Measurements from ENCODE around the gene SNX8.

- no peak for TF ChIP-seq CTCF (IDR thresholded peaks at IDR 0.05)
- no peak for TF ChIP-seq POLR2AphosphoS5 (IDR thresholded peaks at IDR 0.05)
These were observed 70.8 kb downstream of the SNX8 start for GRCh38 chr7:2243458-2243857.
